GM21360 (cell line): ENCODE data around the gene LAPTM5.

Source experiments
- ATAC-seq: cut with Tn5 transposase; IDR thresholded peaks from one replicate; pipeline ENCODE4 v1.9.1; 2021; ENCODE audit warnings: mild to moderate bottlenecking, moderate library complexity; ENCODE audit not compliant: unreplicated experiment

LAPTM5 gene

DNA sequence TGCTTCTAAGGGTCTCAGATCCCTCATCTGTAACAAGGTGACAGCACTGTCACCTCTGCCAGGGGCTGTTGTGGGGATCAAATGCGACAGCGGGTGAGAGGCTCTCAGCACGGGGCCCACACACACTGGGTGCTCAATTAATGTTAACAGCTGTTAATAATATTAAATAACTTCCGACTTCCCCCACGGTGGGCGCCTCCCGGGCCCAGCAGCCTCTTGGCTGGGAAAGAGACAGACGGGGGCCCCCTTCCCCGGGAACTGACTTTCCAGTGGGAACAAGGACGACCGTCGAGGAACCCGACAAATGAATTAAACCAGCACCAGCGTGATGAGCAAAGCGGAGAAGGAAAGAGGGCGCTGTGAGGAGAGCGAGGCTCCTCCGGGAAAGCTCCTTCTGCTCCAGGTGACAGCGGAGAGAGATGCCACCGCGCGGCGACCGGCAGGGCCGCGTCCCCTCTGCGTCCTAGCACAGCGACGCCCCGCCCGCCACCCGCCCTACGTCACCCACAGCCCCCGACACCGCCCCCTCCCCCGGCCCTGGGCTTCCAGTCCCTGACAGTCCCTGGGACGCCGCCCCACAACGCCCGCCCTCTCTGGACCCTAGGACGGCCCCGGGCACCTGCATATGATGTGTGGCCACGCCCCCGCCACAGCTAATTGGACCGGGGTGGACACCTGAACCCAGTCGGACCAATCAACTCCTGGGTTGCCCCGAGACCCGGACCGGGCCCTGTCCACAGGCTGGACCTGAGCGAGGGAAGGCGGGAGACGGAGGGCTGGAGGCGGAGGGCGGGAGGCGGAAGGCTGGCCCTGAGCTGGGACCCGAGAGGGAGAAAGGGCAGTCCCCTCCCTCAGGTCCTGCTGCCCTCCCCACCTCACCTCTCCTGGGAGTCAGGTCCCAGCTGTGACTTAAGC, 72.4 kb downstream of the LAPTM5 start:
- ATAC-seq, result no peak

DNA sequence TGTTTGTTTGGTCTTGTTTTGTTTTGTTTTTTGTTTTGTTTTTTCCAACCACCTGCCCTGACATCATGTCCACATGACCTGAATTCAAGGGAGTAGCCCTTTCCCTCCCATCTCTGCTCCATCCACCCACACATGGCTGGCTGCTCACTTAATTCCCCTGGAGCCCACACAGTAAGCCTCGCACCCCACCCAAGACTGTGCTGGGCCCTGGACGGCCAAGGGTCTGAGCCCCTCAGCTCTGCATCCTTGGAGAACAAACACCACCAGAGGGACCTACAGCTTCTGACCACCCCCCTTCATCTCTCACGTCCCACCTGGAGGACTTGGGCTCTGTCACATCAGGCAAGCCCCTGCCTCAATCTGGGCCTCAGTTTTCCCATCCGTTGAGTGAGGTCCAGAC, 73.3 kb downstream of the LAPTM5 start:
- no peak for ATAC-seq

DNA sequence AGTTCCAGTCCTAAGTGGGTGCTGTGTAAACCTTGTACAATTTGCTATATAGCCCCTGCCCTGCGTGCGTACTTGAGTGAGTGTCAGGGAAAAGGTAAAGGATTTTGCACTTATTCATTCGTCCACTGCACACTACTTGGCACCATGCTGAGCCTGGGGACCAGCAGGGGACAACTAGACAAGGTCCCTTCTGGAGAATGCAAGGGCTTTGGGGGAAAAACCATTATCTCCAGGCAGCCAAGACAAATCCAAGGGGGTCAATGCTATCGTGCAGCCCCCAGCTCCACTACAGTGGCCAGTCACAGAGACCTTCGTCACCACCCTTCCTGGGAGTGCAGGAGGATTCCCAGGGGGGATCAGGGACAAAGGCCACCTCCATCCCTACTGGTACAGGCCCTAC, 73.9 kb downstream of the LAPTM5 start:
- no peak for ATAC-seq
